ENCODE data around the gene KIAA1549.

Gene KIAA1549

GRCh38 chr7:138907201-138907847 is 73.9 kb downstream of the KIAA1549 start:
- in situ Hi-C loops (cut with MboI; ENCODE audit: low pct_unique_long_range_greater_than_20kb, low sequenced_read_pairs, unreplicated experiment), result no loop called here
- no peak for DNase-seq (ENCODE audit: low spot score)
- TF ChIP-seq, protein P1, sequence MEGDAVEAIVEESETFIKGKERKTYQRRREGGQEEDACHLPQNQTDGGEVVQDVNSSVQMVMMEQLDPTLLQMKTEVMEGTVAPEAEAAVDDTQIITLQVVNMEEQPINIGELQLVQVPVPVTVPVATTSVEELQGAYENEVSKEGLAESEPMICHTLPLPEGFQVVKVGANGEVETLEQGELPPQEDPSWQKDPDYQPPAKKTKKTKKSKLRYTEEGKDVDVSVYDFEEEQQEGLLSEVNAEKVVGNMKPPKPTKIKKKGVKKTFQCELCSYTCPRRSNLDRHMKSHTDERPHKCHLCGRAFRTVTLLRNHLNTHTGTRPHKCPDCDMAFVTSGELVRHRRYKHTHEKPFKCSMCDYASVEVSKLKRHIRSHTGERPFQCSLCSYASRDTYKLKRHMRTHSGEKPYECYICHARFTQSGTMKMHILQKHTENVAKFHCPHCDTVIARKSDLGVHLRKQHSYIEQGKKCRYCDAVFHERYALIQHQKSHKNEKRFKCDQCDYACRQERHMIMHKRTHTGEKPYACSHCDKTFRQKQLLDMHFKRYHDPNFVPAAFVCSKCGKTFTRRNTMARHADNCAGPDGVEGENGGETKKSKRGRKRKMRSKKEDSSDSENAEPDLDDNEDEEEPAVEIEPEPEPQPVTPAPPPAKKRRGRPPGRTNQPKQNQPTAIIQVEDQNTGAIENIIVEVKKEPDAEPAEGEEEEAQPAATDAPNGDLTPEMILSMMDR (IDR thresholded peaks at IDR 0.05; ENCODE audit: extremely low read depth, insufficient read depth, missing control alignments), result no peak

DNA sequence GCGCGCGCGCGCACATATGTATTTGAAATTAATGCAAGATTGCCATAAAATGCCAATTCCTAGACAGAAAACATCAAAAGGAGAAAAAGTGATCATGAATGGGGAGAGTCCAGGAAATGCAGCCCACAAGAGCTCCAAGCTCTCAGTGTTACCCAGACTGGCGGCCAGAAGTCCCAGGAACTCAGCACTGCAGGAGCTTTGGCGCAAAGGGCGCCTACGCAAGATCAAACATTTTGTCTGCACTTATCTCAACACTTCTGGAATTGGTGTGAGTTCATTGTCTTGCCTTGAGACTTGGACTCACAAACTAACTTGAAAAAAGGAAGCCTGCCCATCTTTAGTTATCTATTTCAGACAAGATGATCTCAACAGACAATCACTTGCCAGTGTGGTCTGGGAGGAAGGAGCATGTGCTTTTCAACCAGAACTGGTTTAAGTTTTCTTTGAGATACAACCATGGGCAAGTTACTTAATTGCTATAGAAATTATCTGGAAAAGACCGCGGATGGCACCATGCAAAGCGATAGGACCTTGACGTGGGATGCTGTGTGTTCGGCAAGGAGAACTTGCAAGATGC is 77.2 kb downstream of the KIAA1549 start:
- TF ChIP-seq, protein P1 (IDR thresholded peaks at IDR 0.05; ENCODE audit: extremely low read depth, insufficient read depth, missing control alignments), result no peak
- in situ Hi-C loops (cut with MboI; ENCODE audit: low pct_unique_long_range_greater_than_20kb, low sequenced_read_pairs, unreplicated experiment), result no loop called here
- no peak for DNase-seq (ENCODE audit: low spot score)

- in situ Hi-C loops (cut with MboI; ENCODE audit: low pct_unique_long_range_greater_than_20kb, low sequenced_read_pairs, unreplicated experiment), result no loop called here
- TF ChIP-seq, protein P1 (IDR thresholded peaks at IDR 0.05; ENCODE audit: extremely low read depth, insufficient read depth, missing control alignments), result no peak
- DNase-seq (ENCODE audit: low spot score), result no peak
Measured at GRCh38 chr7:138903186-138903820, 77.9 kb downstream of the KIAA1549 start.

DNA sequence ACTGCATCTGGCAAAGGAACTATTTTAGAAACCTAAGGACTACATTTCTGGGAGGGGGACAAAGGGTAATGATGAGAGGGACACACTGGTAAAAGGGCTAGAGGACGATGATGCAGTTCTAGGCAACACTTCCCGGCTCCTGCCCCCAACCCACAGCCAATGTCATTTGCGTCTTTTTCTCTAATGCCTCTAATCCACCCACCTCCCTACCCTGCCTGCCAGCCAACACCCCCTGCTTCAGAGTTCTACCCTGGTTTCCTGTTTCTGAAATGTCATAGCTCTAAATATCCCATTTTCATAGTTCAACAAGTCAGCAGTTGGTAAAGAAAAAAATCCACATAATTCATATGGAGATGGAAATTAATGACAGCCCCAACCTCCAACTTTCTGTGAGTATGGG is 79.0 kb downstream of the KIAA1549 start:
- no peak for DNase-seq (ENCODE audit: low spot score)
- in situ Hi-C loops (cut with MboI; ENCODE audit: low pct_unique_long_range_greater_than_20kb, low sequenced_read_pairs, unreplicated experiment), result no loop called here
- TF ChIP-seq, protein P1 (IDR thresholded peaks at IDR 0.05; ENCODE audit: extremely low read depth, insufficient read depth, missing control alignments), result no peak

DNA sequence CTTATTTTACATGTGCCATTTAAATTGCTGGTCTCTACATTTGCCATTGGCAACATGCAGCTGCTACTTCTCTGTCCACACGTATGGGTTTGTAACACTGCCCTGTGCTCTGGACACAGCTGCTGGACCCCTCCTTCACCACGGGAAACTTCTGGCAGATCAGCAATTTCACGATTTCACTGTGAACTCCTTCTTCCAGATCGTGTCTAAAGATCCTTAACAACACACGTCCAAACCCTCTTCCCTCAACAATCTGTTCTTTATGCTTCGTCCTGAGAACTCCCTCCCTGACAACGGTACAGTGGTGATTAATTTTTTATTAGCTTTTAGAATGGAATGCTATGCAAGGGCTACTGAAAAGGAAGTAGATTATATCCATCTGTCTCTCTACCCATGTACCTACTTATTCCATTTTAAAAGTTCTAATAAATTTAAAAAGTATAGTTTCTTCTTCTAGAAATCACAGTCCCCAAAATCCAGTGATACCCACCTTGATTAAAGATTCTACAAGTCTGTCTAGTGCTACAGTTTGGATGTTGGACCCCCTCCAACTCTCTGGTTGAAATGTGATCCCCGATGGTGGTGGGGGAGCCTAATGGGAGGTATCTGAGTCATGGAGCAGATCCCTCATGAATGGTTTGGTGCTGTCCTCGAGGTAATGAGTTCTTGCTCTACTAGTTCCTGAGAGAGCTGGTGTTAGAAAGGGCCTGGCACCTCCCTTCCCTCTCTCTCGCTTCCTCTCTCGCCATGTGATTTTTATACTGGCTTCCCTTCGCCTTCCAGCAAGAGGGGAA is 81.0 kb downstream of the KIAA1549 start:
- TF ChIP-seq, protein P1 (IDR thresholded peaks at IDR 0.05; ENCODE audit: extremely low read depth, insufficient read depth, missing control alignments), result no peak
- in situ Hi-C loops (cut with MboI; ENCODE audit: low pct_unique_long_range_greater_than_20kb, low sequenced_read_pairs, unreplicated experiment), result no loop called here
- no peak for DNase-seq (ENCODE audit: low spot score)

DNA sequence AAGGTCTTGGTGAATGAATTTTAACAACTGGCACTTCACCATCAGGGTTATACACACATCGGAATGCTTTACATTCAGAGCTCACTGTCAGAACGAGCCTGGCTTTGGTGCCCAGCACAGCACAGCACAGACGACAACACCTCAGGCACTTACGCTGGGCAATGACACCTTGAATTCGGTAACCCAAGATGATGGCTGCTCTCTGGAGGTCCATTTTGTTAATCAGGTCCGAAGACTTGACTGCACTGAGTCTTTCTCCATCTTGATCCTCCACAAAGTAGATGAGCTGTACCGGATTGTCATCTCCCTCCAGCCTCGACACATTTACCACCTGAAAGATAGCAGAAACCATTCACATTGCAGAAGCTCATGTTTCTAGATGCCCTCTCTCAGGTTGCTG is 82.4 kb downstream of the KIAA1549 start:
- TF ChIP-seq, protein P1 (IDR thresholded peaks at IDR 0.05; ENCODE audit: extremely low read depth, insufficient read depth, missing control alignments), result no peak
- no peak for DNase-seq (ENCODE audit: low spot score)
- in situ Hi-C loops (cut with MboI; ENCODE audit: low pct_unique_long_range_greater_than_20kb, low sequenced_read_pairs, unreplicated experiment), result no loop called here
